ENCODE data around the gene PLXNC1. TPM values are rescaled to one million over a fixed set of nuclear protein-coding genes. Genes with fewer than 3 reads are reported as not detected.

PLXNC1 gene
- total and polyA plus RNA-seq, 4 donors = 27.6 to 58.2 (median 42.1) TPM

DNA sequence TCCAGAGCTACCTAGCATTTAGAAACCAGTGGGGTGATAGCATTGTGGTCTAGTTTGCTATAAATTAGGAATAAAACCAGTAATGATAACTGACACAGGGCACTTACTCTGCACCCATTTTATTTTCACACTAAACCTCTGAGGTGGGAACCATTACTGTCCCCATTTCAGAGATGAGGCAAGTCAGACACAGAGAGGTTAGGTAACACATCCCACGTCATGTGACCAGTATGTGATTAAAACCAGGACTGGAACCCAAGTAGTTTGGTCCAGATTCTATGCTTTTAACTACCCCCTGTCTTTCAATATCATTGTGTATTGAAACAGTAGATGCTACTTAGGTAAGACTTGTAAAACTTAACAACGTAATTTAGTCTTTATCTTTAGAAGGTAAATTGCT lies 110.2 kb downstream of the PLXNC1 start:
- Histone ChIP-seq H3K27me3 (ENCODE audit: control insufficient read depth, insufficient read depth, low read length) (no peaks in the 10 kb centered on the region), H3K9me3 (ENCODE audit: control insufficient read depth, insufficient read depth, low read length) (no peaks in the 10 kb centered on the region), H3K4me3 (ENCODE audit: low read depth, low read length) (no peak overlapping the region), H3K4me1 (ENCODE audit: control insufficient read depth, insufficient read depth, low read length) (peaks cover 18% of the 10 kb centered on the region), H3K36me3 (ENCODE audit: control insufficient read depth, insufficient read depth, low read length) (peaks cover 15% of the 10 kb centered on the region), H3K27ac (ENCODE audit: low read depth, low read length) (no peak overlapping the region)
- DNase-seq (ENCODE audit: low read depth in 4 of 6, low spot score in 6 of 6) = no peak
- no CpG with 5 or more reads among the region's 2 CpGs for WGBS (ENCODE audit: insufficient coverage)

DNA sequence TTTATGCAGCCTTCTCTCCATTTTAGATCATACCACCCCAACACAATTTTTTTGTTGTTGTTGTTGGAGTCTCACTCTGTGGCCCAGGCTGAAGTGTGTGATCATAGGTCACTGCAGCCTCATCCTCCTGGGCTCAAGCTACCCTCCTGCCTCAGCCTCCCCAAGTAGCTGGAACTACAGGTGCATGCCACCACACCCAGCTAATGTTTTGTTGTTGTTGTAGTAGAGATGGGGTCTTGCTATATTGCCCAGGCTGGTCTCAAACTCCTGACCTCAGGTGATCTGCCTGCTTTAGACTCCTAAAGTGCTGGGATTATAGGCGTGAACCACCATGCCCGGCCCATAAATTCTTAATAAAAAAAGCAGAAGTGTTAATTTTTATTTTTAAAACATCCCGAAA lies 111.6 kb downstream of the PLXNC1 start:
- no peak overlapping the region for H3K27ac ChIP-seq (ENCODE audit: low read depth, low read length)

DNA sequence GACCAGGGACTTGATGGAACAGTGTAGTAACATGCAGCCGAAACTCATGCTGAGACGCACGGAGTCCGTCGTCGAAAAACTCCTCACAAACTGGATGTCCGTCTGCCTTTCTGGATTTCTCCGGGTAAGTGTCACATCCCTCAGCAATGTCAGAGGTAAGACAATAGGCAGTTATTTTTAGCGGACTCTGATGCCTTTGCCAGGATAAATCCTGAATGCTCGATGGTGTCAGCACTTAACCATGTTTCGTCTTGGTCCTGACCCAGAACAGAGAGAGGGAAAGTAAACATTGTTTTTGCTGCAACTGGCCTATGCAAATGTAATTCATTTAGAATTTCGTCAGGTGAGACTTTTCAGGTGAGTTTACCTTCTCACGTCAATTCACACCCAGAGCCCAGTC lies 112.3 kb downstream of the PLXNC1 start:
- H3K4me3 ChIP-seq (ENCODE audit: low read depth, low read length) = no peak overlapping the region
- WGBS (ENCODE audit: insufficient coverage) = 60% methylated on average over 11 of the region's 13 CpGs
- H3K27ac ChIP-seq (ENCODE audit: low read depth, low read length) = peak overlapping the region; percentile 2
- DNase-seq (ENCODE audit: low read depth in 4 of 6, low spot score in 6 of 6) = no peak
- no peaks in the 10 kb centered on the region for H3K27me3 ChIP-seq (ENCODE audit: control insufficient read depth, insufficient read depth, low read length)
- no peaks in the 10 kb centered on the region for H3K9me3 ChIP-seq (ENCODE audit: control insufficient read depth, insufficient read depth, low read length)
- peaks cover 22% of the 10 kb centered on the region for H3K36me3 ChIP-seq (ENCODE audit: control insufficient read depth, insufficient read depth, low read length)
- H3K4me1 ChIP-seq (ENCODE audit: control insufficient read depth, insufficient read depth, low read length) = peaks cover 30% of the 10 kb centered on the region

More for the DNA sequence above, 111.6 kb downstream of the PLXNC1 start:
- H3K27me3 ChIP-seq (ENCODE audit: control insufficient read depth, insufficient read depth, low read length) = no peaks in the 10 kb centered on the region
- peaks cover 30% of the 10 kb centered on the region for H3K4me1 ChIP-seq (ENCODE audit: control insufficient read depth, insufficient read depth, low read length)
- DNase-seq (ENCODE audit: low read depth in 4 of 6, low spot score in 6 of 6) = no peak
- H3K9me3 ChIP-seq (ENCODE audit: control insufficient read depth, insufficient read depth, low read length) = no peaks in the 10 kb centered on the region
- H3K4me3 ChIP-seq (ENCODE audit: low read depth, low read length) = no peak overlapping the region
- H3K36me3 ChIP-seq (ENCODE audit: control insufficient read depth, insufficient read depth, low read length) = peaks cover 22% of the 10 kb centered on the region
- WGBS (ENCODE audit: insufficient coverage) = no CpG with 5 or more reads among the region's 3 CpGs

DNA sequence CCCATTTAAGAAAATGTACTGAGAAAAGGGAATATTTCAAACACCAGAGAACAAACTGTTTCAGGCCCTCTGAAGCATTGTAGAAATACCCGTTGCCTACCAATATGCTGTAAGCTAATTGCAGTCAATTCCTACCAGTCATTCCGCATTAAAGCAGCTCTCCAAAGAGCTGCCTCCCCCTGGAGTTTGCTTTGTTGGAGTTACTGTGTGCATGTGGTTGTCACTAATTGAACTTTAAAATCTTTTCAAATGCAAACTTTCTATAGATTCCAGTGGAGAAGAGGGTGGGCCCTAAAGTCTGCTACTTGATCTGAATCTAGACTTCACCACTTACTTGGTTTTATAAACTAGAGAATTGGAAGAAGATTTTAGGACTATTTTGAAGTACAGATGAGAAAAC lies 112.7 kb downstream of the PLXNC1 start:
- Histone ChIP-seq H3K27ac (ENCODE audit: low read depth, low read length) (peak overlapping the region; percentile 2), H3K4me3 (ENCODE audit: low read depth, low read length) (no peak overlapping the region), H3K9me3 (ENCODE audit: control insufficient read depth, insufficient read depth, low read length) (no peaks in the 10 kb centered on the region), H3K36me3 (ENCODE audit: control insufficient read depth, insufficient read depth, low read length) (peaks cover 22% of the 10 kb centered on the region), H3K4me1 (ENCODE audit: control insufficient read depth, insufficient read depth, low read length) (peaks cover 30% of the 10 kb centered on the region), H3K27me3 (ENCODE audit: control insufficient read depth, insufficient read depth, low read length) (no peaks in the 10 kb centered on the region)
- no CpG with 5 or more reads among the region's 2 CpGs for WGBS (ENCODE audit: insufficient coverage)
- DNase-seq (ENCODE audit: low read depth in 4 of 6, low spot score in 6 of 6) = peak in 1 of 6 donors; percentile 58

DNA sequence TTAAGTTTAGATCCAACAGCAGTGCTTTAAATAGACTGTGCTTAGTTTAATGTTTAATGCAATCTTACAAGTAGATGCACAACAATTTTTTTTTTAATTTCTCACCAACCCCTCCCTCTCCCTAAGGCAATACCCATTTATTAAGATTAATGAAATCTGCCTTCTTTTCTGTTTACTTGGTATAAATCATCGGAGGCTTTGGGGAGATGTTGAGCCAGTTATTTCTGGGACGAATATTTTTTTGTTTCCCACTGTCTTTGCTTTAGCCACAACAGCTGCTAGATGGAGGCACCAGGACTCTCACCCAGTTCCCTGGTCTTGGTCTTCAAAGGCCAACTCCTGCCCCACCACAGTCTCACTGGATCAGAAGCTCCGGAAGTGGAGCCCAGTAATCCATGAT lies 113.4 kb downstream of the PLXNC1 start:
- no peaks in the 10 kb centered on the region for H3K27me3 ChIP-seq (ENCODE audit: control insufficient read depth, insufficient read depth, low read length)

DNA sequence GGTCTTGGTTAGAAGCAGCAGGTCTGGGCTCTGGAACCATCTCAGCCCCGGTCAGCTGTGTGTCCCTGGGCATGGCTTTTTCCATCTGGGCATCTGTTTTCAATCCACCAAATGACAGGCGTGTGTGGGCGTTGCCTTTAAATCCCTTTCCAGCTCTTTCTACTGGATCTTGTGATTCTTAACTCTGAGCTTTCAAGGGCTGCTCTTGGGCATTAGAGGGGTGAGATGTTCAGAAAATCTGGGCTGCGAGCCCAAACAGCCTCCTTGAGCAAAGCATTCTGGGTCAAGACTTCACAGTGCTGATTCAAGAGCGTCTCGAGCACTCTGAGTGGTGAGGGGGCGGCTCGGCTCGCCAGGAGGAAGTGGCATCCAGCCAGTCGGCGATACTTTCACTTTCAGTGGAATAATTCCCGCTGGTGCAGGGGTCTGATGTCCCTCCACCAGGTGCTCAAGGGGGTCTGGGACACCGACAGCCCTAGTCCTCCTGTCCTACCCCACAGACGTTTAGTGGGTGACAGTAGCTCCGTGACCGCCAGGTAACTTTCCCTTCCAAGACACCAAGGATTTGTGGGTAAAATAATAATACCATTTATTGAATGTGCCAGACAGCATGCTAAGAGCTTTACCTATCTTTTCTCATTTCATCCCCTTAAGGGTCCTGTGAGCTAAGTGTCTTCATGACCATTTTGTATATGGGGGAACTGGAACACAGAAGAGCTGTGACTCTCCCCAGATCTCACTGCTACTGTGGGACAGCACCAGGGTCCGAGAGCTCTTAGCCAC lies 114.0 kb downstream of the PLXNC1 start:
- Histone ChIP-seq H3K4me3 (ENCODE audit: low read depth, low read length) (peak overlapping the region; percentile 24), H3K4me1 (ENCODE audit: control insufficient read depth, insufficient read depth, low read length) (peaks cover 30% of the 10 kb centered on the region), H3K36me3 (ENCODE audit: control insufficient read depth, insufficient read depth, low read length) (peaks cover 22% of the 10 kb centered on the region)

More for the DNA sequence above, 113.4 kb downstream of the PLXNC1 start:
- Histone ChIP-seq H3K4me3 (ENCODE audit: low read depth, low read length) (no peak overlapping the region), H3K27ac (ENCODE audit: low read depth, low read length) (peak overlapping the region; percentile 85), H3K9me3 (ENCODE audit: control insufficient read depth, insufficient read depth, low read length) (no peaks in the 10 kb centered on the region), H3K36me3 (ENCODE audit: control insufficient read depth, insufficient read depth, low read length) (peaks cover 22% of the 10 kb centered on the region), H3K4me1 (ENCODE audit: control insufficient read depth, insufficient read depth, low read length) (peaks cover 30% of the 10 kb centered on the region)
- 50% methylated on average over 1 of the region's 3 CpGs for WGBS (ENCODE audit: insufficient coverage)
- no peak for DNase-seq (ENCODE audit: low read depth in 4 of 6, low spot score in 6 of 6)

DNA sequence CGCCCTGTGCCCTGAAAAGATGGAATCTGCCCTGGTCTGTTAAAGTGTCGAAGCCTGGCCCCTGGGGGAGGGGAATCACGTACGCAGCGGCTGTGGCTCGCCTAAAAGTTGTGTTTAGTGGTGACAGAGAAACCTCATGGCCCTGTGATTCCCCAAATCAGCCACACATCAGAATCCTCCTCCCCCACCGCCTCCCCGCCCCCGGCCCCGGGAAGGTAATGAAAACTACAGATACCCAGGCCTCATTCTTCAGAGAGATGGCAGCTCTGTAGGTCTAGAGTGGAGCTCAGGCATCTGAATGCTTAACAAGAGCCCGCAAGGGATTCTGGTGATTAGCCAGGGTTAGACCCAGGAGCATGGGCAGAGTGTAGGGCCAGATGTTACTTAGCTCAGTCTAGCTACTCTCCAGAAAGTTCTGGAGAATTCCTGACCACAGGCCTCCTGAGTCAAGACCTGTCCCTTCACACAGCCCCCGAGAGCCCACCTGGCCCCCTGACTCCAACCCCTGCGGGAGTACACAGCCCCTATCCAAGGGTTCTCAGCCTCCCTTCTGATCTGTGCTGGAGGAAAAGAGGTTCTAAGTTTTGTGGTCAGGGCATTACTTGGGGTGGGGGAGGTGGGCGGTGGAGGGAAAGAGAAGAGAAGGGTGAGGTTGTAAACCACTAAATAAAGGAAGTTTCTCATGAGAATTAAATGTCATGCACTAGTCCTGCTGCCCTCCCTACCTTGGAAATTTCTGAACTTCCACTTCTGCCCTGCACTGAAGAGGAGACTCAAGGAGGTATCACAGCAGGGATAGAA lies 114.8 kb downstream of the PLXNC1 start:
- Histone ChIP-seq H3K4me1 (ENCODE audit: control insufficient read depth, insufficient read depth, low read length) (peaks cover 30% of the 10 kb centered on the region), H3K27me3 (ENCODE audit: control insufficient read depth, insufficient read depth, low read length) (no peaks in the 10 kb centered on the region), H3K4me3 (ENCODE audit: low read depth, low read length) (no peak overlapping the region), H3K9me3 (ENCODE audit: control insufficient read depth, insufficient read depth, low read length) (no peaks in the 10 kb centered on the region), H3K27ac (ENCODE audit: low read depth, low read length) (peak overlapping the region; percentile 85), H3K36me3 (ENCODE audit: control insufficient read depth, insufficient read depth, low read length) (peaks cover 22% of the 10 kb centered on the region)
- 80% methylated on average over 1 of the region's 14 CpGs for WGBS (ENCODE audit: insufficient coverage)
- no peak for DNase-seq (ENCODE audit: low read depth in 4 of 6, low spot score in 6 of 6)

More for the DNA sequence above, 114.0 kb downstream of the PLXNC1 start:
- peak; percentile 67 to 94 (median 73) for DNase-seq (ENCODE audit: low read depth in 4 of 6, low spot score in 6 of 6)
- H3K27me3 ChIP-seq (ENCODE audit: control insufficient read depth, insufficient read depth, low read length) = no peaks in the 10 kb centered on the region
- WGBS (ENCODE audit: insufficient coverage) = 18% methylated on average over 11 of the region's 17 CpGs
- H3K9me3 ChIP-seq (ENCODE audit: control insufficient read depth, insufficient read depth, low read length) = no peaks in the 10 kb centered on the region
- H3K27ac ChIP-seq (ENCODE audit: low read depth, low read length) = peak overlapping the region; percentile 85

DNA sequence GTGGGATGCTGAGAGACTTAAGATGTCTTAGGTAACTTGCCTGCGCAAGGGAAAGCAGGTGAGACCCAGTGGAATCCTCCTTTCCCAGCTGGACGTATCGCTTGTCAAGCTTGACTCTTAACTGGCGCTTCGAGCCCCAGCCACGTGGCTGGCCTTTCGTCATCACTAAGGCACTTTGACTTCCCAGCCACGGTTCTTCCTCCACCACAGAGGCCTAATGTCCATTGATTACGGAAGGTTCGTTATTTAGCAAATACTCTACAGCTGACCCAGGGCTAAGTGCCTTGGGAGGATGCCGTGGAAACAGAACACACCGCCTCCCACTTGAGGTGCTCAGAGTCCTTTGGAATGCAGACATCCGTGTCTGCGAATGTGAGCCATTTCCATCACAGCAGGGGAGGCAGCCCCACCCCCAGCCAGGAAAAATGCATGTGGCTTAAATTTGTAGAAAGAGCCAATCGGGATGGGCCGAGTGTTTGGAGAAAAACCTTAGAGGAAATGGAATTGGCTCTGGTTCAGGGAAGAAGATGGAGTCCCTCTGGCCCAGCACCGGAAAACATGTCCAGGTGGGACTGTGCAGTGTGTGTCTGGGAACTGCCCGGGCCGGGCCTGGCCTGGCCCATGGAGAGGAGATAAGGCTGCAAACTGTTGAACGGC lies 115.7 kb downstream of the PLXNC1 start:
- Histone ChIP-seq H3K36me3 (ENCODE audit: control insufficient read depth, insufficient read depth, low read length) (peaks cover 22% of the 10 kb centered on the region), H3K27ac (ENCODE audit: low read depth, low read length) (peak overlapping the region; percentile 0), H3K27me3 (ENCODE audit: control insufficient read depth, insufficient read depth, low read length) (no peaks in the 10 kb centered on the region), H3K4me3 (ENCODE audit: low read depth, low read length) (no peak overlapping the region), H3K9me3 (ENCODE audit: control insufficient read depth, insufficient read depth, low read length) (no peaks in the 10 kb centered on the region), H3K4me1 (ENCODE audit: control insufficient read depth, insufficient read depth, low read length) (peaks cover 30% of the 10 kb centered on the region)
- WGBS (ENCODE audit: insufficient coverage) = 68% methylated on average over 17 of the region's 20 CpGs
- DNase-seq (ENCODE audit: low read depth in 4 of 6, low spot score in 6 of 6) = no peak

DNA sequence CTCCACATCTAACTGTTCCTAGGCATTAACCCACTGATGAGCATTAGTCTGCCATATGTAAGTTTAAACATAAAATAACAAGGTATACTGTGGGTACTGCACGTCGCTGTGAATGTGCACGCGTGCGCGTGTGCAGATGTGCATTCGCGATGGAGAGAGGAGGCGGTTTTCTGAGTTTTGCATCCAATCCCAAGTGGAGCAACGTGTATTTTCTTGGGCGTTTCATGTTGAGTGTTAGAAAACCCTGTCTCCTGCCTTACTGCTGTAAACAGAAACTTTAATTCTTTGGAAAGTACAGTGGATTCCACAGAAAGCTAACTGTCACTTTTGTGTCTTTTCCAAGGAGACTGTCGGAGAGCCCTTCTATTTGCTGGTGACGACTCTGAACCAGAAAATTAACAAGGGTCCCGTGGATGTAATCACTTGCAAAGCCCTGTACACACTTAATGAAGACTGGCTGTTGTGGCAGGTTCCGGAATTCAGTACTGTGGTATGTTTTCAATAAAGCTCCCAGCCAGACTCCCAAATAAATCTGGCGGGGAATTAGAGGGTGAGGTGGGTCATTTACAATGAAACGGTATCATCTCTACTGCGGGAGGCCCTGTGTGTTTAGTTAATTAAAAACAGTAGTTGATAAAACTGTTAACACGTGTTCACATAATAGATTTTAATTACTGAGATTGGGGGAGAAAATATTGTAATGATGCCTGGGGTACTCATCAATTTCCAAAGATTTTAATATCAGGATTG lies 116.5 kb downstream of the PLXNC1 start:
- DNase-seq (ENCODE audit: low read depth in 4 of 6, low spot score in 6 of 6) = peak in 1 of 6 donors; percentile 91
- Histone ChIP-seq H3K36me3 (ENCODE audit: control insufficient read depth, insufficient read depth, low read length) (peaks cover 18% of the 10 kb centered on the region), H3K4me3 (ENCODE audit: low read depth, low read length) (no peak overlapping the region), H3K9me3 (ENCODE audit: control insufficient read depth, insufficient read depth, low read length) (no peaks in the 10 kb centered on the region), H3K27ac (ENCODE audit: low read depth, low read length) (peak overlapping the region; percentile 0), H3K27me3 (ENCODE audit: control insufficient read depth, insufficient read depth, low read length) (no peaks in the 10 kb centered on the region), H3K4me1 (ENCODE audit: control insufficient read depth, insufficient read depth, low read length) (peaks cover 30% of the 10 kb centered on the region)
- WGBS (ENCODE audit: insufficient coverage) = 67% methylated on average over 6 of the region's 19 CpGs

All from spinal cord (tissue), 10 donors.